Measurements from ENCODE around the gene RAC2. TPM values are rescaled to one million over a fixed set of nuclear protein-coding genes. Genes with fewer than 3 reads are reported as not detected.

The RAC2 gene
- total RNA-seq, 1 donor from 2014 or later, result 11.2 TPM

Other genes starting within 250 kb of the RAC2 start
- gene TST, start 224.8 kb downstream of the RAC2 start, total RNA-seq, result 50.4 and 96.0 TPM in 2 replicates
- 168 and 175 TPM in 2 replicates for gene MPST, start 224.5 kb downstream of the RAC2 start, total RNA-seq
- gene KCTD17, start 192.5 kb downstream of the RAC2 start, total RNA-seq, result 53.4 and 58.2 TPM in 2 replicates
- not detected in 2 replicates for gene TMPRSS6, start 134.6 kb downstream of the RAC2 start, total RNA-seq
- gene IL2RB, start 94.4 kb downstream of the RAC2 start, total RNA-seq, result 0.05 TPM in 1 of 2 replicates, not detected in the other
- 3.1 and 12.5 TPM in 2 replicates for gene C1QTNF6, start 56.0 kb downstream of the RAC2 start, total RNA-seq
- not detected in 2 replicates for gene SSTR3, start 31.8 kb downstream of the RAC2 start, total RNA-seq
- gene CYTH4, start 38.2 kb upstream of the RAC2 start, total RNA-seq, result under 0.01 TPM in 1 of 2 replicates, not detected in the other
- under 0.01 and 0.14 TPM in 2 replicates for gene ELFN2, start 183.2 kb upstream of the RAC2 start, total RNA-seq
- gene MFNG, start 242.1 kb upstream of the RAC2 start, total RNA-seq, result 163 and 228 TPM in 2 replicates